Measurements from ENCODE around the gene GNG14. TPM values are rescaled to one million over a fixed set of nuclear protein-coding genes. Genes with fewer than 3 reads are reported as not detected.
"Not testable (repeated sequence)": the region's sequence is repeated elsewhere in the genome, so short reads cannot be mapped to it uniquely, and the experiment has no call there.

Gene GNG14
- total RNA-seq, 2 experiments from 2014 or later: not detected

GRCh38 chr19:12692960-12693359 lies 5.2 kb downstream of the GNG14 start:
- ATAC-seq (ENCODE audit: low read depth) (no peak), DNase-seq (no peak)
- Mint-ChIP-seq H3K36me3 (no peaks in the 10 kb centered on the region), H3K4me1 (peaks cover 8% of the 10 kb centered on the region), H3K27ac (no peak overlapping the region), H3K4me3 (no peak overlapping the region), H3K9me3 (no peaks in the 10 kb centered on the region), H3K27me3 (no peaks in the 10 kb centered on the region)
- POLR2A ChIA-PET: interaction anchor here (0.7 kb wide), 1 partner anchor 246 kb away, joined by 3 read pairs; no protein-coding TSS in a partner anchor

GRCh38 chr19:12694641-12695040 lies 6.8 kb downstream of the GNG14 start:
- Mint-ChIP-seq H3K27ac (no peak overlapping the region), H3K27me3 (no peaks in the 10 kb centered on the region), H3K4me1 (peaks cover 10% of the 10 kb centered on the region), H3K4me3 (peak overlapping the region; percentile 25), H3K9me3 (no peaks in the 10 kb centered on the region), H3K36me3 (peaks cover 4% of the 10 kb centered on the region)
- ATAC-seq (ENCODE audit: low read depth) (no peak), DNase-seq (no peak)
- POLR2A ChIA-PET: interaction anchor here (0.6 to 3.3 kb wide), 3 partner anchors 13 to 27 kb away, joined by 3 to 24 read pairs (median 21); partner anchors contain the start of genes DHPS and TNPO2

- Mint-ChIP-seq H3K4me1 (peaks cover 10% of the 10 kb centered on the region), H3K9me3 (no peaks in the 10 kb centered on the region), H3K27ac (peak overlapping the region; percentile 34), H3K36me3 (peaks cover 4% of the 10 kb centered on the region), H3K27me3 (no peaks in the 10 kb centered on the region), H3K4me3 (peak overlapping the region; percentile 25)
- no peak for DNase-seq
- POLR2A ChIA-PET: interaction anchor here (1.5 to 3.3 kb wide), 4 partner anchors 10 to 26 kb away, joined by 6 to 24 read pairs (median 14); partner anchors contain the start of genes DHPS and TNPO2
- peak; percentile 37 for ATAC-seq (ENCODE audit: low read depth)
Observed at GRCh38 chr19:12695096-12695495, 7.3 kb downstream of the GNG14 start.

- H3K27ac Mint-ChIP-seq: no peak overlapping the region
- POLR2A ChIA-PET: interaction anchor here (1.5 to 3.3 kb wide), 5 partner anchors 10 to 39 kb away, joined by 6 to 24 read pairs (median 13); partner anchors contain the start of genes DHPS, TNPO2 and TRIR
- peak overlapping the region; percentile 68 for H3K4me3 Mint-ChIP-seq
- no peaks in the 10 kb centered on the region for H3K27me3 Mint-ChIP-seq
- DNase-seq (no peak), ATAC-seq (ENCODE audit: low read depth) (no peak)
- peaks cover 4% of the 10 kb centered on the region for H3K36me3 Mint-ChIP-seq
- H3K4me1 Mint-ChIP-seq: peaks cover 10% of the 10 kb centered on the region
- no peaks in the 10 kb centered on the region for H3K9me3 Mint-ChIP-seq
Observed at GRCh38 chr19:12695514-12695913, 7.7 kb downstream of the GNG14 start.

GRCh38 chr19:12695997-12696365 lies 8.2 kb downstream of the GNG14 start:
- Mint-ChIP-seq H3K36me3 (peaks cover 4% of the 10 kb centered on the region), H3K4me1 (peaks cover 10% of the 10 kb centered on the region), H3K27ac (no peak overlapping the region), H3K4me3 (peak overlapping the region; percentile 93), H3K9me3 (no peaks in the 10 kb centered on the region), H3K27me3 (no peaks in the 10 kb centered on the region)
- POLR2A ChIA-PET: interaction anchor here (0.8 to 3.3 kb wide), 7 partner anchors 11 to 145 kb away, joined by 3 to 24 read pairs (median 9); partner anchors contain the start of genes DHPS, TNPO2 and TRIR
- DNase-seq: no peak
- ATAC-seq (ENCODE audit: low read depth): peak; percentile 15

- H3K27me3 Mint-ChIP-seq: no peaks in the 10 kb centered on the region
- no peaks in the 10 kb centered on the region for H3K9me3 Mint-ChIP-seq
- H3K36me3 Mint-ChIP-seq: peaks cover 4% of the 10 kb centered on the region
- peak within 1 kb of the TSS; percentile 97 for H3K27ac Mint-ChIP-seq
- H3K4me3 Mint-ChIP-seq: peak within 1 kb of the TSS; percentile 93
- DNase-seq: peak; percentile 98
- H3K4me1 Mint-ChIP-seq: peaks cover 10% of the 10 kb centered on the region
- POLR2A ChIA-PET: interaction anchor here (0.7 to 3.3 kb wide), 10 partner anchors 11 to 146 kb away, joined by 3 to 24 read pairs (median 6); partner anchors contain the start of genes DHPS, RNASEH2A, TNPO2 and TRIR
- ATAC-seq (ENCODE audit: low read depth): peak; percentile 84
Observed at GRCh38 chr19:12696366-12697335, 8.9 kb downstream of the GNG14 start, which contains the start of gene FBXW9. FBXW9 (minus strand) TSS chr19:12696631; CDS start chr19:12696581, 50 bp downstream.

- Mint-ChIP-seq H3K27ac (peak overlapping the region; percentile 9), H3K4me3 (peak overlapping the region; percentile 93)
- not testable (repeated sequence) for H3K36me3 Mint-ChIP-seq; DNase-seq; H3K4me1 Mint-ChIP-seq; H3K27me3 Mint-ChIP-seq; ATAC-seq (ENCODE audit: low read depth); H3K9me3 Mint-ChIP-seq
- POLR2A ChIA-PET: interaction anchor here (0.7 to 3.3 kb wide), 7 partner anchors 12 to 109 kb away, joined by 3 to 24 read pairs (median 4); partner anchors contain the start of genes DHPS, RNASEH2A, TNPO2 and TRIR
Observed at GRCh38 chr19:12697425-12697824, 9.6 kb downstream of the GNG14 start.

GRCh38 chr19:12698138-12698537 lies 10.3 kb downstream of the GNG14 start:
- ATAC-seq (ENCODE audit: low read depth): no peak
- POLR2A ChIA-PET: interaction anchor here (1.0 kb wide), 1 partner anchor 11 kb away, joined by 3 read pairs; no protein-coding TSS in a partner anchor
- Mint-ChIP-seq H3K9me3 (no peaks in the 10 kb centered on the region), H3K4me1 (peaks cover 10% of the 10 kb centered on the region), H3K36me3 (peaks cover 6% of the 10 kb centered on the region), H3K4me3 (peak overlapping the region; percentile 53), H3K27me3 (no peaks in the 10 kb centered on the region), H3K27ac (peak overlapping the region; percentile 70)
- DNase-seq: no peak

- POLR2A ChIA-PET: interaction anchor here (0.5 to 0.7 kb wide), 2 partner anchors 104 to 1123 kb away, joined by 3 to 4 read pairs; no protein-coding TSS in a partner anchor
- peaks cover 17% of the 10 kb centered on the region for H3K36me3 Mint-ChIP-seq
Observed at GRCh38 chr19:12701596-12702282, 13.9 kb downstream of the GNG14 start.

GRCh38 chr19:12703046-12703445 lies 15.2 kb downstream of the GNG14 start:
- Mint-ChIP-seq H3K4me3 (no peak overlapping the region), H3K27me3 (no peaks in the 10 kb centered on the region), H3K9me3 (no peaks in the 10 kb centered on the region), H3K27ac (no peak overlapping the region), H3K4me1 (peaks cover 2% of the 10 kb centered on the region), H3K36me3 (peaks cover 17% of the 10 kb centered on the region)
- ATAC-seq (ENCODE audit: low read depth) (peak; percentile 19), DNase-seq (no peak)
- POLR2A ChIA-PET: interaction anchor here (0.5 kb wide), 1 partner anchor 102 kb away, joined by 3 read pairs; no protein-coding TSS in a partner anchor

More at GRCh38 chr19:12701596-12702282, 13.9 kb downstream of the GNG14 start:
- Mint-ChIP-seq H3K4me3 (no peak overlapping the region), H3K27ac (no peak overlapping the region), H3K9me3 (no peaks in the 10 kb centered on the region), H3K4me1 (peaks cover 4% of the 10 kb centered on the region), H3K27me3 (no peaks in the 10 kb centered on the region)
- DNase-seq (no peak), ATAC-seq (ENCODE audit: low read depth) (no peak)

GRCh38 chr19:12705169-12705568 lies 17.4 kb downstream of the GNG14 start:
- H3K27ac Mint-ChIP-seq: no peak overlapping the region
- H3K36me3 Mint-ChIP-seq: peaks cover 13% of the 10 kb centered on the region
- POLR2A ChIA-PET: interaction anchor here (0.6 kb wide), 1 partner anchor 248 kb away, joined by 4 read pairs; no protein-coding TSS in a partner anchor

GRCh38 chr19:12705654-12706331 lies 18.0 kb downstream of the GNG14 start:
- Mint-ChIP-seq H3K9me3 (no peaks in the 10 kb centered on the region), H3K27me3 (no peaks in the 10 kb centered on the region), H3K4me3 (no peak overlapping the region), H3K4me1 (no peaks in the 10 kb centered on the region), H3K27ac (no peak overlapping the region), H3K36me3 (peaks cover 17% of the 10 kb centered on the region)
- POLR2A ChIA-PET: interaction anchor here (0.6 kb wide), 1 partner anchor 248 kb away, joined by 4 read pairs; no protein-coding TSS in a partner anchor
- ATAC-seq (ENCODE audit: low read depth) (no peak), DNase-seq (no peak)

More at GRCh38 chr19:12705169-12705568, 17.4 kb downstream of the GNG14 start:
- ATAC-seq (ENCODE audit: low read depth) (no peak), DNase-seq (no peak)
- Mint-ChIP-seq H3K9me3 (no peaks in the 10 kb centered on the region), H3K27me3 (no peaks in the 10 kb centered on the region), H3K4me1 (no peaks in the 10 kb centered on the region), H3K4me3 (no peak overlapping the region)
